ENCODE results near the gene C17orf75. TPM values are rescaled to one million over a fixed set of nuclear protein-coding genes. Genes with fewer than 3 reads are reported as not detected.
"Not testable (repeated sequence)": the region's sequence is repeated elsewhere in the genome, so short reads cannot be mapped to it uniquely, and the experiment has no call there.

Gene C17orf75
- total and polyA plus RNA-seq, 10 donors = 9.3 to 25.8 (median 14.5) TPM

- H3K4me1 ChIP-seq = peaks cover 0 to 32% (median 20%) of the 10 kb centered on the region in 6 donors
- H3K36me3 ChIP-seq = no peaks in the 10 kb centered on the region
- 84 to 96% (median 87%) methylated on average over 5 to 10 of the region's 10 CpGs for WGBS, 5 donors
- TF ChIP-seq POLR2A (IDR thresholded peaks at IDR 0.05) (no peak), POLR2AphosphoS5 (IDR thresholded peaks at IDR 0.05) (no peak)
- TF ChIP-seq, protein P1, sequence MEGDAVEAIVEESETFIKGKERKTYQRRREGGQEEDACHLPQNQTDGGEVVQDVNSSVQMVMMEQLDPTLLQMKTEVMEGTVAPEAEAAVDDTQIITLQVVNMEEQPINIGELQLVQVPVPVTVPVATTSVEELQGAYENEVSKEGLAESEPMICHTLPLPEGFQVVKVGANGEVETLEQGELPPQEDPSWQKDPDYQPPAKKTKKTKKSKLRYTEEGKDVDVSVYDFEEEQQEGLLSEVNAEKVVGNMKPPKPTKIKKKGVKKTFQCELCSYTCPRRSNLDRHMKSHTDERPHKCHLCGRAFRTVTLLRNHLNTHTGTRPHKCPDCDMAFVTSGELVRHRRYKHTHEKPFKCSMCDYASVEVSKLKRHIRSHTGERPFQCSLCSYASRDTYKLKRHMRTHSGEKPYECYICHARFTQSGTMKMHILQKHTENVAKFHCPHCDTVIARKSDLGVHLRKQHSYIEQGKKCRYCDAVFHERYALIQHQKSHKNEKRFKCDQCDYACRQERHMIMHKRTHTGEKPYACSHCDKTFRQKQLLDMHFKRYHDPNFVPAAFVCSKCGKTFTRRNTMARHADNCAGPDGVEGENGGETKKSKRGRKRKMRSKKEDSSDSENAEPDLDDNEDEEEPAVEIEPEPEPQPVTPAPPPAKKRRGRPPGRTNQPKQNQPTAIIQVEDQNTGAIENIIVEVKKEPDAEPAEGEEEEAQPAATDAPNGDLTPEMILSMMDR (IDR thresholded peaks at IDR 0.05 in 8 of 11, conservative IDR thresholded peaks at IDR 0.05 in 3 of 11) = no peak
- no peaks in the 10 kb centered on the region for H3K27me3 ChIP-seq (replicated peaks in 1 of 7)
- DNase-seq = peak; percentile 66
- no peaks in the 10 kb centered on the region for H3K9me3 ChIP-seq
- H3K27ac ChIP-seq = no peak overlapping the region
- intact Hi-C loops (cut with DNase I; ENCODE audit: low total_unique reads) = no loop called here
- H3K4me3 ChIP-seq = no peak overlapping the region
Observed at GRCh38 chr17:32323046-32323445, 18.9 kb downstream of the C17orf75 start.

GRCh38 chr17:32320847-32321246, 21.1 kb downstream of the C17orf75 start:
- TF ChIP-seq POLR2A (IDR thresholded peaks at IDR 0.05) (no peak), POLR2AphosphoS5 (IDR thresholded peaks at IDR 0.05) (no peak)
- TF ChIP-seq, protein P1 (IDR thresholded peaks at IDR 0.05 in 8 of 11, conservative IDR thresholded peaks at IDR 0.05 in 3 of 11) = no peak
- H3K9me3 ChIP-seq = no peaks in the 10 kb centered on the region
- DNase-seq = peak; percentile 56
- intact Hi-C loops (cut with DNase I; ENCODE audit: low total_unique reads) = no loop called here
- 92 to 96% (median 93%) methylated on average over 14 to 15 of the region's 15 CpGs for WGBS, 5 donors
- no peak overlapping the region for H3K4me3 ChIP-seq
- H3K27ac ChIP-seq = no peak overlapping the region
- H3K36me3 ChIP-seq = no peaks in the 10 kb centered on the region
- H3K27me3 ChIP-seq (replicated peaks in 1 of 7) = no peaks in the 10 kb centered on the region
- H3K4me1 ChIP-seq = peaks cover 0 to 32% (median 20%) of the 10 kb centered on the region in 6 donors

DNA sequence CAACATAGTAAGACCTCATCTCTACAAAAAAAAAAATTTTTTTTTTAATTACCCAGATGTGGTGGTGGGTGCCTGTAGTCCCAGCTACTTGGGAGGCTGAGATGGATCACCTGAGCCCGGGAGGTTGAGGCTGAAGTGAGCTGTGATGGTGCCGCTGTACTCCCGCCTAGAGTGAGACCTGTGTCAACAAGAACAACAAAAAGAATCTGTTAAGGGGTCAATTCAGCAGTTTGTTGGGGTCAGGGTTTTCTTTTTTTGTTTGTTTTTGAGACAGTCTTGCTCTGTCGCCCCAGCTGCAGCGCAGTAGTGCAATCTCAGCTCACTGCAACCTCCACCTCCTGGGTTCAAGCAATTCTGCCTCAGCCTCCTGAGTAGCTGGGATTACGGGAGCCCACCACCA, 21.9 kb downstream of the C17orf75 start:
- H3K27ac ChIP-seq; H3K4me3 ChIP-seq; H3K9me3 ChIP-seq; intact Hi-C loops (cut with DNase I; ENCODE audit: low total_unique reads); H3K27me3 ChIP-seq (replicated peaks in 1 of 7); H3K36me3 ChIP-seq: not testable (repeated sequence)
- peaks cover 0 to 32% (median 20%) of the 10 kb centered on the region in 6 donors for H3K4me1 ChIP-seq
- 92 to 96% (median 94%) methylated on average over 6 of the region's 6 CpGs for WGBS, 5 donors
- DNase-seq = peak; percentile 12

DNA sequence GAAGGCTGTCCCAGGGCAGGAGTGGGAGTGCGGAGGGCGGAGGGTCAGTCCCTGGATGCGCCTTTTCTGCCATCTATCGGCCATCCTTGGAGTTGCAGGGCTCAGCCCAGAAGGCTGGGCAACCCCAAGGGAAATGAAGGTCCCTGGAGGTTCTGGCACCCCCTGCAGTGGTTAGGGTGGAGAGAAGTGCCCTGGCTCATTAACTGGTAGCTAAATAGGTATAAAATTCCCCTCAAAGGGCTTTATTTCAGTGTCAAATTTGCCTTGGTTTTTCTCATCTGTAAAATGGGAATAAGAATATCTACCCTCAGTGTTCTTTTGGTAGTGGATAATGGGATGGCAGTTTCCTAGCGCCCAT, 22.4 kb downstream of the C17orf75 start:
- H3K4me3 ChIP-seq = peak overlapping the region in 7 of 8 donors; percentile 11 to 62 (median 30)
- H3K36me3 ChIP-seq = no peaks in the 10 kb centered on the region
- H3K4me1 ChIP-seq = peaks cover 0 to 31% (median 20%) of the 10 kb centered on the region in 6 donors
- 14 to 22% (median 18%) methylated on average over 5 of the region's 5 CpGs for WGBS, 5 donors
- peak; percentile 91 for DNase-seq
- no peaks in the 10 kb centered on the region for H3K9me3 ChIP-seq
- H3K27ac ChIP-seq = no peak overlapping the region
- no peaks in the 10 kb centered on the region for H3K27me3 ChIP-seq (replicated peaks in 1 of 7)
- no peak for TF ChIP-seq POLR2A (IDR thresholded peaks at IDR 0.05)
- TF ChIP-seq POLR2AphosphoS5 (IDR thresholded peaks at IDR 0.05) = peak; percentile 27 to 40 (median 38)
- TF ChIP-seq, protein P1 (IDR thresholded peaks at IDR 0.05 in 8 of 11, conservative IDR thresholded peaks at IDR 0.05 in 3 of 11) = peak; percentile 89 to 97 (median 96)
- intact Hi-C loops (cut with DNase I; ENCODE audit: low total_unique reads) = loop anchor here (10.0 kb wide), 1 partner anchor 65 kb away; no protein-coding TSS in a partner anchor

- Histone ChIP-seq H3K27ac (no peak overlapping the region), H3K4me1 (peaks cover 0 to 18% (median 10%) of the 10 kb centered on the region in 6 donors), H3K27me3 (replicated peaks in 1 of 7) (no peaks in the 10 kb centered on the region), H3K36me3 (no peaks in the 10 kb centered on the region), H3K9me3 (no peaks in the 10 kb centered on the region), H3K4me3 (no peak overlapping the region)
- no peak for TF ChIP-seq POLR2AphosphoS5 (IDR thresholded peaks at IDR 0.05)
- TF ChIP-seq POLR2A (IDR thresholded peaks at IDR 0.05) = no peak
- TF ChIP-seq, protein P1 (IDR thresholded peaks at IDR 0.05 in 8 of 11, conservative IDR thresholded peaks at IDR 0.05 in 3 of 11) = no peak
- DNase-seq = no peak
- 91 to 98% (median 94%) methylated on average over 8 of the region's 8 CpGs for WGBS, 5 donors
- intact Hi-C loops (cut with DNase I; ENCODE audit: low total_unique reads) = loop anchor here (10.0 kb wide), 1 partner anchor 63 kb away; no protein-coding TSS in a partner anchor
Observed at GRCh38 chr17:32318071-32318470, 23.9 kb downstream of the C17orf75 start.

Data from spleen (tissue), 11 donors.